Inferior parietal cortex (tissue), 1 donor: ENCODE results near the gene C1QTNF6.

Source experiments
- DNase-seq: peaks from one replicate; pipeline ENCODE4 v3.0.0-alpha.2; 2016; ENCODE audit errors: extremely low spot score

Gene C1QTNF6

GRCh38 chr22:37223965-37224551 is 36.0 kb upstream of the C1QTNF6 start:
- DNase-seq, result no peak

GRCh38 chr22:37222440-37222971 is 34.5 kb upstream of the C1QTNF6 start:
- no peak for DNase-seq

DNA sequence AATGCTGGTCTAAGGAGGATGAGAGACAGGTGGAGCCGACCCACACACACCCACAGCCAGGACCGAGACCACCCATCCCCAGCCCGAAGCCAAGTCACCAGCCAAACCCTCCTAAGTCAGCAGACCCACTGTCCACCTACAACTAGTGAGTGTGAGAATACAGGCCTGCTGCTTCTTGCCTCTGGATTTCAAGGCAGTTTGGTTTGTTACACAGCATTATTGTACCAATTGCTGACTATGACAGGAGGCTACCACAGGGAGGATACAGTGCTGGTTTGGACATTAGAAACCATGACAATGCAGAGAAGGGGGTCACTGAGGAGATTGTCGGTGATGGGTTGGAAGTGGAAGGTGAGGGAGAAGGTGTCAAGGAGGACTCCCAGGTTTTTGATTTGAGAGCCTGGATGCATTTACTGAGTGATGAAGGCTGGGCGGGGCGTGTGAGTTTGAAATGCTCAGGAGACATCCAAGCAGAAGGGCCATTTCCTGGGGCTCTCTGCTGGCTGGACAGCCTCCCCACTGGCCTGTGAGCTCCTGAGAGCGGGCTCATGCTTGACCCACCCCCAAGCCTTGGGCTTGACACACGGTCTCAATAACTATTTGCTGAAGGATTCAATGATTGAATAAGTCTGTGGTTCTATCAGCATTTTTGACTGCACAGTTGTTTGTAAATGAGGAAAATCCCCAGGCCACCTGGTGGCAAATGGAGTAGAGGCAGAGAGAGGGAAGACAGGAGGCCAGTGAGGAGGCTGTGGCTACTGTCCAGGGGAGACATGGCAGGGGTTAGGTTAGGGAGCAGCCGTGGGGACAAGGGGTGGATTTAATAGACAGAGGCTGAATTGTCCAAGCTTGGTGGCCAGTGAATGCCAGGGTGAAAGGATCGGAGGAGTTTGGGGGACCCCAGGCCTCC is 33.6 kb upstream of the C1QTNF6 start:
- DNase-seq, result no peak

GRCh38 chr22:37220543-37220981 is 32.5 kb upstream of the C1QTNF6 start:
- no peak for DNase-seq

DNA sequence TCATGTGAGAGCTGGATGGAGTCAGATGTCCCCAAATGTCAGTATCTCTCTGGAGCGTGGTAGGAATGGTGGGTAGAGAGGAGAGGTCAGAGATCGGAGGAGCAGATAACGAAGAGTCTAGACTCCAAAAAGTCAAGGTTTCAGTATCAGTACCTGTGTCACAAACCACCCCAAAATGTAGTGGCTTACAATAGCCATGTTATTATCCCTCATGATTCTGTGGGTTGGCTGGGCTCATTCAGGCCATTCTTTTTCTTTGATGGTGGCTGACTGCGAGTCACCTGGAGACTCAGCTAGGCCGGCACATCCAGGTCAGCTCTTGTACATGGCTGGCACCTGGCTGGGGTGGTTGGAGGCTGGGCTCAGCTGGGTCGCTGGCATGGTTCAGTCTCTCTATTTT is 31.5 kb upstream of the C1QTNF6 start:
- no peak for DNase-seq

DNA sequence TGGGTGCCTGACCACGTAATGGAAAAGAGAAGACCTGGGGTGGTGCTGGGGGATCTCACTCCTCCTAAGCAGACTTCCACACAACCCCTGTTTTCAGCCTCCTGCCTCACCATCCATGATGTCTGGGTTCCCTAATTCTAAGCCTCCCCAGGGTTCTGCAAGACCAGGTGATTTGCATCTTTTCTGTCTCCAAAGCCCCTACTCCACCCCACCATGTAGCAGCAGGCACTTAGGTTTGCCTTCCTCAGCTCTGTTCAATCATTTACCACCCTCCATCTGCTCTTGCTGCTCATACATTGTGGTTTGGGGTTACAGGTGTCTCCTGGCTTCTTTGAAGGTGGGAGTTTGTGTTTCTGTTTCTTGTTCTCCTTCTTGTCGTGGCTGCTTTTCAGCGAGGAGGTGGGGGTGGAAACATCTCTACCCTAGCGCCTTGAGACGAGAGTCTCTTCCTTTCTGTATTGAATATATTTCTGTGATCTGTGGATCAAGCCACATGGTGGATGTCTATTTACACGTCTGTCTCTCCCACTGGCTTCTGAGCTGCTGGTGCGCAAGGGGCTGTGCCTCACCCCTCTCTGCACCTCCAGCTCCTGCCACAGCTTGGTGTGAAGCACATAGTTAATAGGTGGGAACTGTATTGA is 30.8 kb upstream of the C1QTNF6 start:
- no peak for DNase-seq

DNA sequence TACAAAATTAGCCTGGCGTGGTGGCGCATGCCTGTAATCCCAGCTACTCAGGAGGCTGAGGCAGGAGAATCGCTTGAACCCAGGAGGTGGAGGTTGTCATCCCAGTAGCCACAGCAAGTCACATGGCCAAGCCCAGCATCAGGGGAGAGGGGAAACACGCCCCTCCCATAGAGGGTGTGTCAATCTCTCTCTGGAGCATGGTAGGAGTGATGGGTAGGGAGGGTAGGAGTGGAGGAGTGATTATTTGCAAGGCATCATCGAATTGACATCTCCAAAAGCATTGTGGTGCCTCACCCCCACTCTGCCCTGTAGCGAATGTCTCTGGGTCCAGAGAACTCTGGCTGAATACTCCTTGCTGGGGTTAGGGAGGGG is 30.3 kb upstream of the C1QTNF6 start:
- no peak for DNase-seq

GRCh38 chr22:37215890-37216289 is 27.8 kb upstream of the C1QTNF6 start:
- DNase-seq, result no peak

GRCh38 chr22:37214731-37215030 is 26.6 kb upstream of the C1QTNF6 start:
- no peak for DNase-seq

DNA sequence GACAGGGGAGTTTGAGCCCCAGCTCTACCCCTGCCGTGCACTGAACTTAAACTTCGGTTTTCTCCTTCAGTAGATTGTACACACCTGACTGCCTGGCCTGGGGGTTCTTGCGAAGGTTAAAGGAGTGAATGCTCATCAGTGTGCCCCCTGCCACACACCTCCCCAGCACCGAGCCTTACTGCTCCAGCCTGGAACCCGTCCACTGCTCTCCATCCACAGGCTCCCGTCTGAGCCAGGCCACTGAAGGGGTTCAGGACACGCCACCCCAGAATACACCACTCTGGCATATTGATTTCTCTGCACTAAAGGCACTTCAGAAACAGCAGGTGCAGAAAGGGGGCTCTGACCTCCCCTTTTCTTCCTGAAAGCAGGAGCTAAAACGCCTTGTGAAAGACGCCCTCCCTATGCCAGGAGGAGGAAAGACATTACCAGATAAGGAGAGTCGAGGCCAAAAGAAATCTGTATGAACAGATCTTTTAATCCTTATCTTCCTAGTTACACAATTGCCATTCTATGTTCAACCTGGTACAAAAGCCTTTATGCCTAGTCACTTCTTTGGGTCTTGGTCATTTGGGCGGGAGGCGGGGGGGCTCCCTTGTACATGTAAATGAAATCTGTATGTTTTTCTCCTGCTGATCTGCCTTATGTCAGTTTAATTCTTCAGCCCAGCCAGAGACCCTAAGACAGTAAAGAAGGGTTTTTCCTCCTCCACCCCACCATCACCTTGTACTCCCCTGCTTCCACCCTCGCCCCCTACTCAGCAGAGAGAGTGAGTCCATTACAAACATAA is 26.1 kb upstream of the C1QTNF6 start:
- DNase-seq, result no peak

DNA sequence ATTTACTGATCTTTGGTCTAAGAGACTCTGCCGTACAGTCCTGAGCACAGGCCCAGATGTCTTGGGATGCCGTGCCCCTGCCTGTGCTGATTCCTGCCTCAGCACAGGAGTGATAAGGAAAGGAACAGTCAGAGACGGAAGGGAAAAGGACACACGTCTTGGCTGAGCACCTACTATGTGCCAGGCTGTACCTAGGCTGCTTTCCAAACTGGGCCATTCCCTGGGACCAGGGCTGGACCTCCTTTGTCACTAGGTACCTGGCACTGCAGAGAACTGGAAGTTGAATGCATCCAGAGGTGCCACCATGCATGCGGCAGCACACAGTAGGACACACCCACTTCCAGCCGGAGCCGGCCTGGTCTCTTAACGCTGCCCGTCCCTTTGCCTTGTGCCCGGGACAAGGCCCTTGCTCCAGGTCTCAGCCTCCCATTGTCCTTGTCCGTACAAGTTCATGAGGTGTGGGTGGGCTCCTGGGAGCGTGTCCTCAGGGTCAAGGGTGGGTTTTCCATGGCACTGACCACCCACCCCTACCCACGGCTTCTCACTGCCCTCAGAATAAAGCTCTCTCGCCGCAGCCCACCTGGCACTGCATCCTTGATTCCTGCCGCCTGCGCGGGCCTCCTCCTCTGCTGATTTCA is 25.3 kb upstream of the C1QTNF6 start:
- no peak for DNase-seq

DNA sequence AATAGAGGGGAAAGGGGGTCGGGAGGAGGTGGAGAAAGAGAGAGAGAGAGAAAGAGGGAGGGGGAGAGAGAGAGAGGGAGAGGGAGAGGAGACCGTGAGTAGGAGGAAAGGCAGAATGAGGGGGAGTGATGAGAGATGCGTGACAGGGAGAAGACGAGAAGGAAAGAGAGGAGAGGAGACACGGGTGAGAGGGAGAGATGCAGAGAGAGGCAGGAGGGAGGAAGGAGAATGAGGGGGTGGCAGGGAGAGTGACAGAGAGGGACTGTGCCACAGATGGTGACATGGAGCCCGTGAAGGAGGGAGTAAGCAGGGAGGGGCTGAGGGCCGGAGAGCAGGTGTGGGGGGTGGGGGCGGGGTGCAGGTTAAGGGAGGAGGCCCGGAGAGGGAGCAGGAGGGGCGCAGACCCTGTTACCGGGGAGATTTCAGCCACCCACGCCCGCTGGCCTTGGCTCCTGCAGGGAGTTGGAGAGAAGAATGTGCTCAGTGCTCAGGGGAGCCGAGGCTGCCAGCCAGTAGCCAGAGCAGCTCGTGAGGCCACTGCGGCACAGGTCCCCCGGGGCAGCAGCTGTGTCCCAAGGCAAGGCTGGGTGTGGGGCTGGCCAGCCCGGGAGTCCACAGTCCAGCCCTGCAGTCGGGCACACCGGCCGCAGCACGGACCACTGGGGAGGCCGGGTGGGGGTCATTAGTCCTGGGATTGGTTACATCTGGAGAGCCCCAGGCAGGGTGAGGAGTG is 24.3 kb upstream of the C1QTNF6 start, which contains the start of gene SSTR3:
TSS of gene SSTR3 (minus strand) at position 304 of the 733 bp plus-strand sequence. CDS start 4,674 bp downstream, outside the sequence.
- no peak for DNase-seq

DNA sequence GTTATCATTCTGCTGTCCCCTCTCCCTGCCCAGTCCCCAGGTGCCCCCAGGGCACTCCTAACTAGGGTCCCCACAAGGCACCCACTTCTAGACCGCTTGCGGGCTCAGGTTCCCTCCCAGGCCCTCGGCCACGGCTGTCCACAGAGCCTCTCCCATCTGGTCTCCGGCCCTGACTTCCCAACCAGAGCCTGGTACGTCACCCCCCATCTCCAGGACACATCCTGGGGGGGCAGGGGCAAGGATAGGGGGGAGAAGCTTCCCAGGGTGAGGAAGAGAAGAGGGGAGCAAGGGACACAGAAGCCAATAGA is 23.8 kb upstream of the C1QTNF6 start:
- DNase-seq, result no peak

DNA sequence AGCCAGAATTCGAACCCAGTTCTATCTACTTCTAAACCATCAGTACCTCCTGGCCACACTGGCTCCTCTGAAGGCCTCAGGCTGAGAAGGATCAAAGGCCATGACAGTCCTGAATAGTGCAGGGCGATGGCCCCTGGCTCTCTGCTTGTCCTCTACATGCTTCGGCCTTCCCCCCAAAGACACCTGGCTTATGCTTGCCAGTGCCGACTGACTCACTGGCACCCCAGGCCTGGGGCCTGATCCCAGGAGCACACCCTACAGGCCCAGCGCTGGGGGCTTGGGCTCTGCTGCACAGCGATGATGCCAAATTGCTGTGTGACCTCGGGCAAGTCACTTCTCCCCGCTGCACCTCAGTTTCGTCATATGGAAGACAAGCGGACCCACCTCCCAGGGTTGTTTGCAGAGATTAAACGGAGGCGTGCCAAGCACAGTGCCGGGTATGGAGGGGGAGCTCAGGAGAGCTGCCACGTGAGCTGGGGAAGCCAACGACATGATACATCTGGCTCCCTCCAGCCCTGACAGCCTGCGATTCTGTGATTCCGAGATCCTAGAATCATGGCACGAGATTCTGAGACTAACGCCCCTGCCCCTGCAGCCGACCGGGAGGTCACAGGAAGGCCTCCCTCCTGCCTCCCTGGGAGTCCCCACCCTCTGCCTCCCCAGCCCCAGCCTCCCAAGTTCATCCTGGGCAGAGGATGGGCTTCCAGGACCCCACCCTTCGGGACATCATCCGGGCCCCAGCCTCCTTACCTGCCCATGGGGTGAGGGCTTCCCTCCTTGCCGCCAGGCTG is 23.2 kb upstream of the C1QTNF6 start:
- DNase-seq, result no peak

- no peak for DNase-seq
Measured at GRCh38 chr22:37210041-37210803, 22.2 kb upstream of the C1QTNF6 start.

- DNase-seq, result no peak
Measured at GRCh38 chr22:37209140-37209845, 21.2 kb upstream of the C1QTNF6 start.

- DNase-seq, result no peak
Measured at GRCh38 chr22:37208401-37209139, 20.5 kb upstream of the C1QTNF6 start.

DNA sequence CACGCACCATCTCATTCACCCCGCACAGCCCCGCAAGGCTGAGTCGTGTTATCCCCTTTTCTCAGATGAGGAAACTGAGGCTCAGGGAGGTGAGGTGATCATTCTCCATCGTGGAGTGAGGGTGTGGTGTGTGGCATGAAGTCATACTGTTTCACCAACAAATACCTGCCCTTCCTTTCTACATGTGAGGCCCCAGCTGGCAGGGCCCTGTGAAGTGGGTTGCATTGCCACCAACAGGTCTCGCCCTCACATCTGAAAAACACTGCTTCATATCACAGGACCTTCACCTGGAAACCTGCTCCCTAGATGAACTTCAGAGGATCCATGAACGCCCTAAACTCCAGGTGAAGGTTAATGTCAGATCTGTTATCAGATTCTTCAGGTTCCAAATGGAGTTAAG is 19.9 kb upstream of the C1QTNF6 start:
- no peak for DNase-seq
